A673 (cell line): Measurements from ENCODE around the gene PPP1R14B.

Experiments
- EZH2 ChIP-seq: fragments of 200-600 bp; sonication (generic); IDR thresholded peaks from 2 replicates; pipeline ENCODE4 v1.6.1; 2017; ENCODE audit warnings: borderline replicate concordance, low read depth, mild to moderate bottlenecking, mixed read lengths, antibody characterized with exemption, low read length; ENCODE audit not compliant: poor library complexity, severe bottlenecking
- TF ChIP-seq, protein P1 (sequence below): fragments of 300-800, 200-600 bp; sonication (generic); conservative IDR thresholded peaks from 2 replicates; pipeline ENCODE4 v1.5.1; 2017; ENCODE audit warnings: low read depth, mild to moderate bottlenecking, antibody characterized with exemption, low read length, moderate library complexity, mixed read lengths

- TF ChIP-seq, protein P1, sequence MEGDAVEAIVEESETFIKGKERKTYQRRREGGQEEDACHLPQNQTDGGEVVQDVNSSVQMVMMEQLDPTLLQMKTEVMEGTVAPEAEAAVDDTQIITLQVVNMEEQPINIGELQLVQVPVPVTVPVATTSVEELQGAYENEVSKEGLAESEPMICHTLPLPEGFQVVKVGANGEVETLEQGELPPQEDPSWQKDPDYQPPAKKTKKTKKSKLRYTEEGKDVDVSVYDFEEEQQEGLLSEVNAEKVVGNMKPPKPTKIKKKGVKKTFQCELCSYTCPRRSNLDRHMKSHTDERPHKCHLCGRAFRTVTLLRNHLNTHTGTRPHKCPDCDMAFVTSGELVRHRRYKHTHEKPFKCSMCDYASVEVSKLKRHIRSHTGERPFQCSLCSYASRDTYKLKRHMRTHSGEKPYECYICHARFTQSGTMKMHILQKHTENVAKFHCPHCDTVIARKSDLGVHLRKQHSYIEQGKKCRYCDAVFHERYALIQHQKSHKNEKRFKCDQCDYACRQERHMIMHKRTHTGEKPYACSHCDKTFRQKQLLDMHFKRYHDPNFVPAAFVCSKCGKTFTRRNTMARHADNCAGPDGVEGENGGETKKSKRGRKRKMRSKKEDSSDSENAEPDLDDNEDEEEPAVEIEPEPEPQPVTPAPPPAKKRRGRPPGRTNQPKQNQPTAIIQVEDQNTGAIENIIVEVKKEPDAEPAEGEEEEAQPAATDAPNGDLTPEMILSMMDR = no peak
- TF ChIP-seq EZH2 = no peak
Observed at GRCh38 chr11:64250415-64251015, 3.8 kb upstream of the PPP1R14B start.
